Kidney epithelial cell (primary cell): ENCODE results near the gene DDX49. TPM values are rescaled to one million over a fixed set of nuclear protein-coding genes. Genes with fewer than 3 reads are reported as not detected.

ENCODE experiments used
- DNase-seq: peaks from one replicate; pipeline ENCODE4 v3.0.0-alpha.2; 2010; ENCODE audit warnings: low read depth
- H3K27me3 ChIP-seq: 2 replicates; pipeline ENCODE4 v1.6.0; 2011; ENCODE audit warnings: low read length; ENCODE audit not compliant: control insufficient read depth, insufficient read depth
- H3K36me3 ChIP-seq: 2 replicates; pipeline ENCODE4 v1.5.1; 2011; ENCODE audit warnings: low read length; ENCODE audit not compliant: control insufficient read depth, insufficient read depth
- H3K4me3 ChIP-seq: 2 replicates; pipeline ENCODE4 v1.5.1; 2011; ENCODE audit warnings: low read depth, mild to moderate bottlenecking, control low read depth, low read length
- CTCF ChIP-seq: IDR thresholded peaks from 2 replicates; pipeline ENCODE4 v1.5.1; 2011; ENCODE audit warnings: mild to moderate bottlenecking, moderate library complexity, low read length, control low read depth, inconsistent platforms; ENCODE audit not compliant: insufficient read depth, poor library complexity, severe bottlenecking
- total RNA-seq: library from RNA; depleted of rRNA; stranded (reverse); fragments of >200 nt; gene quantifications from 2 replicates; pipeline ENCODE4 v1.2.3, GENCODE V29; 2015

Gene DDX49
- total RNA-seq, 1 donor from 2014 or later = 85.0 TPM

- Histone ChIP-seq H3K4me3 (no peak overlapping the region), H3K27me3 (no peaks in the 10 kb centered on the region), H3K36me3 (peaks cover 7% of the 10 kb centered on the region)
- TF ChIP-seq CTCF = no peak
- DNase-seq = no peak
Measured at GRCh38 chr19:18933297-18933696, 13.8 kb downstream of the DDX49 start.

- H3K27me3 ChIP-seq = no peaks in the 10 kb centered on the region
- peaks cover 1% of the 10 kb centered on the region for H3K36me3 ChIP-seq
- no peak for DNase-seq
- TF ChIP-seq CTCF = no peak
- H3K4me3 ChIP-seq = peak overlapping the region; percentile 77
Measured at GRCh38 chr19:18939163-18939562, 19.6 kb downstream of the DDX49 start.

- no peaks in the 10 kb centered on the region for H3K36me3 ChIP-seq
- peak overlapping the region; percentile 77 for H3K4me3 ChIP-seq
- peak; percentile 2 for TF ChIP-seq CTCF
- no peaks in the 10 kb centered on the region for H3K27me3 ChIP-seq
- DNase-seq = peak; percentile 12
Measured at GRCh38 chr19:18939922-18940768, 20.6 kb downstream of the DDX49 start.

- Histone ChIP-seq H3K36me3 (no peaks in the 10 kb centered on the region), H3K27me3 (no peaks in the 10 kb centered on the region)
- peak; percentile 38 for TF ChIP-seq CTCF
Measured at GRCh38 chr19:18940769-18941627, 21.5 kb downstream of the DDX49 start, which contains the start of gene HOMER3. HOMER3 (minus strand) TSS chr19:18941217; CDS start chr19:18938982, 2,235 bp downstream.

GRCh38 chr19:18941628-18942354 lies 22.3 kb downstream of the DDX49 start:
- no peaks in the 10 kb centered on the region for H3K27me3 ChIP-seq
- TF ChIP-seq CTCF = no peak
- H3K4me3 ChIP-seq = peak overlapping the region; percentile 16
- no peaks in the 10 kb centered on the region for H3K36me3 ChIP-seq
- no peak for DNase-seq

More at GRCh38 chr19:18940769-18941627, 21.5 kb downstream of the DDX49 start, which contains the start of gene HOMER3:
- no peak for DNase-seq
- H3K4me3 ChIP-seq = peak within 1 kb of the TSS; percentile 77
